Natural killer cell (primary cell): ENCODE measurements around the gene CCL4L2. TPM values are rescaled to one million over a fixed set of nuclear protein-coding genes. Genes with fewer than 3 reads are reported as not detected.
"Not testable (repeated sequence)": the region's sequence is repeated elsewhere in the genome, so short reads cannot be mapped to it uniquely, and the experiment has no call there.

Experiments
- ATAC-seq, 3 donors: fragments of 150-1000 bp in 2 of 3; fragments of 200-7000 bp in 1 of 3; cut with Tn5 transposase; 1 replicate in 1 of 3; 2 replicates in 2 of 3; pipeline ENCODE4 v1.10.0; 2021; ENCODE audit warnings: mild to moderate bottlenecking in 2 of 3, moderate library complexity in 2 of 3
- DNase-seq, 2 donors: peaks; one replicate each; pipeline versions ENCODE4 v3.0.0 to v3.0.0-alpha.2; 2013 to 2021; ENCODE audit warnings: mixed read lengths in 1 of 2
- H3K27ac ChIP-seq: one replicate; pipeline ENCODE4 v1.5.1; 2013; ENCODE audit warnings: mild to moderate bottlenecking, low read length
- H3K27me3 ChIP-seq: one replicate; pipeline ENCODE4 v1.6.1; 2013; ENCODE audit warnings: low read length; ENCODE audit not compliant: control insufficient read depth, insufficient read depth
- H3K36me3 ChIP-seq: one replicate; pipeline ENCODE4 v1.6.1; 2013; ENCODE audit warnings: low read length; ENCODE audit not compliant: control insufficient read depth, insufficient read depth
- H3K4me1 ChIP-seq: one replicate; pipeline ENCODE4 v1.6.1; 2013; ENCODE audit warnings: low read length; ENCODE audit not compliant: control insufficient read depth, insufficient read depth
- H3K4me3 ChIP-seq: one replicate; pipeline ENCODE4 v1.5.1; 2013; ENCODE audit warnings: low read length
- H3K9me3 ChIP-seq: one replicate; pipeline ENCODE4 v1.6.1; 2013; ENCODE audit warnings: low read length; ENCODE audit not compliant: control insufficient read depth, insufficient read depth
- H3K27ac Mint-ChIP-seq, 2 donors: one replicate each; pipeline ENCODE4 v1.8.0; 2022; ENCODE audit warnings: mild to moderate bottlenecking in 2 of 2, mixed read lengths in 2 of 2, moderate library complexity in 1 of 2
- H3K27me3 Mint-ChIP-seq, 2 donors: one replicate each; pipeline ENCODE4 v1.8.0; 2022; ENCODE audit warnings: low read depth in 2 of 2, mixed read lengths in 2 of 2
- H3K36me3 Mint-ChIP-seq: one replicate; pipeline ENCODE4 v1.8.0; 2022; ENCODE audit warnings: mixed read lengths
- H3K4me1 Mint-ChIP-seq, 2 donors: one replicate each; pipeline ENCODE4 v1.8.0; 2022; ENCODE audit warnings: mixed read lengths in 2 of 2
- H3K4me3 Mint-ChIP-seq: one replicate; pipeline ENCODE4 v1.8.0; 2022; ENCODE audit warnings: mild to moderate bottlenecking, moderate library complexity, mixed read lengths
- H3K9me3 Mint-ChIP-seq, 2 donors: one replicate each; pipeline ENCODE4 v1.8.0; 2022; ENCODE audit warnings: mixed read lengths in 2 of 2
- WGBS: methylation state at CpG from one replicate; pipeline ENCODE4 v1.1.7; 2013; ENCODE audit warnings: missing lambda C conversion rate; ENCODE audit not compliant: insufficient coverage; 5-methylcytosine and 5-hydroxymethylcytosine counted together
- intact Hi-C: fragments of 100-400 bp; cut with micrococcal nuclease; formaldehyde crosslinking; loops from one replicate; pipeline ENCODE4 v1.14.2; 2022
- total RNA-seq, 4 donors: library from RNA; stranded (reverse); fragments of 120-200 nt in 1 of 4; gene quantifications; one replicate each; pipeline versions ENCODE4 v1.2.3 to v1.2.4, GENCODE V29; 2013 to 2022

The CCL4L2 gene
- total RNA-seq, 3 donors from 2014 or later (not counting 1 experiment from before 2014, with no cell fraction given), result 23.7 to 31.2 (median 25.4) TPM

DNA sequence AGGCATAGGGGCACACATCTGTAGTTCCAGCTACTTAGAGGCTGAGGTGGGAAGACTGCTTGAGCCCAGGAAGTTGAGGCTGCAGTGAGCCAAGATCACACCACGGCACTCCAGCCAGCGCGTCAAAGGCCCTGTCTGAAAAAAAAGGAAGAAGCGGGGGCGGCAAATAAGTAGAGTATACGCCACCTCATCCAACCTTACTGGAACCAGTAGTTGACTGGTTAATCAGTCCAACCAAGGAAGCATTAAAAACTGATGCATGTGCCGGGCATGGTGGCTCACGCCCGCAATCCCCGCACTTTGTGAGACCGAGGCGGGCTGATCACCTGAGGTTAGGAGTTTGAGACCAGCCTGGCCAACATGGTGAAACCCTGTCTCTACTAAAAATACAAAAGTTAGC is 12.1 kb downstream of the CCL4L2 start:
- H3K9me3 Mint-ChIP-seq, result not testable (repeated sequence)
- peaks cover 10% of the 10 kb centered on the region for H3K9me3 ChIP-seq
- 93% methylated on average over 8 of the region's 12 CpGs for WGBS

GRCh38 chr17:36229644-36230043 is 18.8 kb downstream of the CCL4L2 start:
- H3K4me3 Mint-ChIP-seq, H3K9me3 ChIP-seq, DNase-seq, H3K27ac Mint-ChIP-seq, H3K27me3 ChIP-seq, H3K4me1 Mint-ChIP-seq, H3K9me3 Mint-ChIP-seq, H3K27me3 Mint-ChIP-seq, H3K27ac ChIP-seq, ATAC-seq, intact Hi-C loops, H3K36me3 ChIP-seq, H3K4me1 ChIP-seq, H3K36me3 Mint-ChIP-seq, H3K4me3 ChIP-seq: not testable (repeated sequence)
- no CpG with 5 or more reads among the region's 5 CpGs for WGBS

More for the DNA sequence above, 12.1 kb downstream of the CCL4L2 start:
- H3K36me3 ChIP-seq, H3K4me1 ChIP-seq, intact Hi-C loops, H3K4me1 Mint-ChIP-seq, H3K27me3 Mint-ChIP-seq, H3K4me3 Mint-ChIP-seq, H3K27ac Mint-ChIP-seq, DNase-seq, H3K4me3 ChIP-seq, H3K27me3 ChIP-seq, ATAC-seq, H3K27ac ChIP-seq, H3K36me3 Mint-ChIP-seq: not testable (repeated sequence)

- H3K27me3 Mint-ChIP-seq, H3K4me3 Mint-ChIP-seq, H3K36me3 ChIP-seq, H3K27ac ChIP-seq, intact Hi-C loops, H3K4me1 Mint-ChIP-seq, H3K4me1 ChIP-seq, H3K36me3 Mint-ChIP-seq, DNase-seq, H3K9me3 ChIP-seq, ATAC-seq, H3K9me3 Mint-ChIP-seq, H3K4me3 ChIP-seq, H3K27ac Mint-ChIP-seq, H3K27me3 ChIP-seq: not testable (repeated sequence)
- no CpG with 5 or more reads among the region's 4 CpGs for WGBS
Observed at GRCh38 chr17:36242046-36242445, 31.2 kb downstream of the CCL4L2 start.

Other genes starting within 250 kb of the CCL4L2 start
- gene CCL16, start 229.6 kb upstream of the CCL4L2 start, total RNA-seq, result not detected
- gene CCL14, start 224.3 kb upstream of the CCL4L2 start, total RNA-seq, result not detected
- gene CCL15, start 209.5 kb upstream of the CCL4L2 start, total RNA-seq, result not detected
- under 1 TPM in 2 of 3 donors, not detected in 1; 0.68 to 0.80 TPM for gene CCL23, start 193.1 kb upstream of the CCL4L2 start, total RNA-seq
- under 1 TPM in 2 of 3 donors, not detected in 1; 0.54 to 0.55 TPM for gene CCL18, start 146.8 kb upstream of the CCL4L2 start, total RNA-seq
- 100 to 1,000 TPM; 381 to 547 (median 450) TPM for gene CCL3, start 120.9 kb upstream of the CCL4L2 start, total RNA-seq
- 100 to 1,000 TPM; 360 to 532 (median 476) TPM for gene CCL4, start 107.2 kb upstream of the CCL4L2 start, total RNA-seq
- 10 to 100 TPM in 1 of 3 donors, 1 to 10 TPM in 2; 4.3 to 10.7 (median 8.2) TPM for gene TBC1D3B, start 34.4 kb upstream of the CCL4L2 start, total RNA-seq
- 10 to 100 TPM; 22.2 to 73.9 (median 55.9) TPM for gene CCL3L1, start 14.3 kb upstream of the CCL4L2 start, total RNA-seq
- gene TBC1D3I, start 53.5 kb downstream of the CCL4L2 start, total RNA-seq, result 1 to 10 TPM in 1 of 3 donors, under 1 TPM in 2; 0.35 to 1.3 (median 0.84) TPM
- not detected for gene TBC1D3G, start 112.8 kb downstream of the CCL4L2 start, total RNA-seq
- not detected for gene TBC1D3H, start 177.4 kb downstream of the CCL4L2 start, total RNA-seq